DOHH2 (cell line): ENCODE data around the gene ACOX3.

ENCODE experiments used
- H3F3A ChIP-seq: fragments of 200-600 bp; sonication (generic), shearing (Covaris generic); 2 replicates; pipeline ENCODE4 v1.6.0; 2016; ENCODE audit warnings: antibody characterized with exemption, mild to moderate bottlenecking; ENCODE audit not compliant: control insufficient read depth, insufficient read depth
- H3K27ac ChIP-seq: fragments of 200-600 bp; sonication (generic); 2 replicates; pipeline ENCODE4 v1.5.1; 2014; ENCODE audit warnings: low read depth, mild to moderate bottlenecking, low read length, moderate library complexity
- H3K27me3 ChIP-seq: fragments of 200-600 bp; sonication (generic); 2 replicates; pipeline ENCODE4 v1.6.1; 2014; ENCODE audit warnings: mild to moderate bottlenecking, low read length, mixed read lengths; ENCODE audit not compliant: control insufficient read depth
- H3K36me3 ChIP-seq: fragments of 200-600 bp; sonication (generic); 2 replicates; pipeline ENCODE4 v1.6.1; 2014; ENCODE audit warnings: mild to moderate bottlenecking, low read length, moderate library complexity, mixed read lengths; ENCODE audit not compliant: control insufficient read depth
- H3K4me1 ChIP-seq: fragments of 200-600 bp; sonication (generic); 2 replicates; pipeline ENCODE4 v1.6.1; 2014; ENCODE audit warnings: mild to moderate bottlenecking, low read length, mixed read lengths; ENCODE audit not compliant: control insufficient read depth
- H3K4me2 ChIP-seq: fragments of 200-600 bp; sonication (generic); 2 replicates; pipeline ENCODE4 v1.6.0; 2014; ENCODE audit warnings: mild to moderate bottlenecking, low read length, moderate library complexity
- H3K4me3 ChIP-seq: fragments of 200-600 bp; sonication (generic); 2 replicates; pipeline ENCODE4 v1.5.1; 2014; ENCODE audit warnings: mild to moderate bottlenecking, low read length, mixed read lengths
- H3K79me2 ChIP-seq: fragments of 200-600 bp; sonication (generic); 2 replicates; pipeline ENCODE4 v1.6.1; 2014; ENCODE audit warnings: mild to moderate bottlenecking, low read length, mixed read lengths; ENCODE audit not compliant: control insufficient read depth
- H3K9me2 ChIP-seq: fragments of 200-600 bp; sonication (generic); replicated peaks from 2 replicates; pipeline ENCODE4 v1.6.1; 2014; ENCODE audit warnings: mild to moderate bottlenecking, low read length, mixed read lengths; ENCODE audit not compliant: control insufficient read depth
- H3K9me3 ChIP-seq: fragments of 200-600 bp; sonication (generic); 2 replicates; pipeline ENCODE4 v1.6.1; 2014; ENCODE audit warnings: antibody characterized with exemption, low read length, mixed read lengths; ENCODE audit not compliant: control insufficient read depth, insufficient read depth
- H4K20me1 ChIP-seq: fragments of 200-600 bp; sonication (generic); 2 replicates; pipeline ENCODE4 v1.6.0; 2014; ENCODE audit warnings: low read depth, mild to moderate bottlenecking, antibody characterized with exemption, low read length, moderate library complexity; ENCODE audit not compliant: control insufficient read depth, insufficient read depth
- EZH2phosphoT487 ChIP-seq: fragments of 200-600 bp; sonication (generic); IDR thresholded peaks from 2 replicates; pipeline ENCODE4 v1.6.1; 2017; ENCODE audit warnings: borderline replicate concordance, mild to moderate bottlenecking, antibody characterized with exemption, low read length, moderate library complexity, mixed read lengths
- TF ChIP-seq, protein P1 (sequence below): fragments of 200-600 bp; sonication (generic); IDR thresholded peaks from one replicate; pipeline ENCODE4 v1.5.1; 2014; ENCODE audit warnings: antibody characterized with exemption, mild to moderate bottlenecking, low read depth, low read length; ENCODE audit not compliant: poor library complexity, severe bottlenecking

Gene ACOX3

DNA sequence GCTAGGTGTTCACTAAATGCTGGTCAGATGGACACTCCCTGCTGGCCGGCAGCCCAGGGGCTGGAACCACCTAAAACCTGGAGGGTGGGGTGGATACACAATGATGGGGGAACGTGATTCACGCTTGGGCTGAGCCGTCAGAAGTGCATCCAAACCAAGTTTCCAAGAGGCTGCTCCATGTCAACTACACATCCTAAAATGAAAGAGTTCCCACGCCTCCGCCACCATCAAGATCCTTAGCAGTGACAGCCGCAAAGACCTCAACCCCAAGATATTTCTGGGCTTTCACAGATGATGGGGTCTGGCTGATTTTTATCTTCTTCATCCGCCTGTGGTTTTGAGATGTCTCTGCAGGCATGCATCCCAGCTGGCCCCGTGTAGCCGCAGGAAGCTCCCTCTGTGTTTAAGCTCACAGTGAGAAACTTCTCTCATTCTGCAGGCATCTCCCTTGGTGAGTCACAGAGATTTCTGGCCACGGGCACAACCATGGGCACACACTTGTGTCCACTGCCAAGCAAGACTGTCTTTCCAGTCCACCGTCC lies 86.5 kb downstream of the ACOX3 start:
- TF ChIP-seq, protein P1, sequence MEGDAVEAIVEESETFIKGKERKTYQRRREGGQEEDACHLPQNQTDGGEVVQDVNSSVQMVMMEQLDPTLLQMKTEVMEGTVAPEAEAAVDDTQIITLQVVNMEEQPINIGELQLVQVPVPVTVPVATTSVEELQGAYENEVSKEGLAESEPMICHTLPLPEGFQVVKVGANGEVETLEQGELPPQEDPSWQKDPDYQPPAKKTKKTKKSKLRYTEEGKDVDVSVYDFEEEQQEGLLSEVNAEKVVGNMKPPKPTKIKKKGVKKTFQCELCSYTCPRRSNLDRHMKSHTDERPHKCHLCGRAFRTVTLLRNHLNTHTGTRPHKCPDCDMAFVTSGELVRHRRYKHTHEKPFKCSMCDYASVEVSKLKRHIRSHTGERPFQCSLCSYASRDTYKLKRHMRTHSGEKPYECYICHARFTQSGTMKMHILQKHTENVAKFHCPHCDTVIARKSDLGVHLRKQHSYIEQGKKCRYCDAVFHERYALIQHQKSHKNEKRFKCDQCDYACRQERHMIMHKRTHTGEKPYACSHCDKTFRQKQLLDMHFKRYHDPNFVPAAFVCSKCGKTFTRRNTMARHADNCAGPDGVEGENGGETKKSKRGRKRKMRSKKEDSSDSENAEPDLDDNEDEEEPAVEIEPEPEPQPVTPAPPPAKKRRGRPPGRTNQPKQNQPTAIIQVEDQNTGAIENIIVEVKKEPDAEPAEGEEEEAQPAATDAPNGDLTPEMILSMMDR: no peak
- TF ChIP-seq EZH2phosphoT487: no peak
- H3K4me2 ChIP-seq: no peak overlapping the region
- H4K20me1 ChIP-seq: no peaks in the 10 kb centered on the region
- no peaks in the 10 kb centered on the region for H3K4me1 ChIP-seq
- no peaks in the 10 kb centered on the region for H3K9me3 ChIP-seq
- no peaks in the 10 kb centered on the region for H3K9me2 ChIP-seq
- no peaks in the 10 kb centered on the region for H3F3A ChIP-seq
- H3K27ac ChIP-seq: no peak overlapping the region
- H3K79me2 ChIP-seq: no peaks in the 10 kb centered on the region
- H3K36me3 ChIP-seq: no peaks in the 10 kb centered on the region
- peaks cover 9% of the 10 kb centered on the region; the same call in 1 of the 2 replicates for H3K27me3 ChIP-seq
- H3K4me3 ChIP-seq: no peak overlapping the region

DNA sequence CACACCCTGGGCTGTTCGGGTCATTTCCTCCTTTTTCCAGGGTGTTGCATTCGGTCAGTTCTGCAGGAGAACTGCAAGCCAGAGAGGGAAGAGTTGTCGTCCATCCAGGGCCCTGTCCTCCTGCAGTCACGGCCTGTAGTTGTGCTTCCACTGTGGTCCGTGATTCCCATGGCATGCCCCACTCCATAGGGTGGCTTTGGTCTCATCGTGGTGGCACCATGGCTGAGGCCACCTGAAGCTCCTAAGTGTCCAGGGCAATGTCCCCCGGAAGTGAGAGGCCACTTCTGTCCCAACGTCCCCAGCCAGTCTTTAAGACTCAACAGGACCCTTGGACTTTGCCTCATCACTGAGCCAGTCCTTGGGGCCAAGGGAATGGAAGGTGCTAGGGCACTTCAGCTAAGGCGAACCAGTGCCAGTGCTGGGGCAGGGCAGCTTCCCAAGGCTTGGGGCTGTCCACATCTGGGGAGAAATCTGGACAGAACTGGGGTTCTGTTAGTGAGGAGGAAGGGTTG lies 87.3 kb downstream of the ACOX3 start:
- peaks cover 1% of the 10 kb centered on the region for H3K4me1 ChIP-seq
- H3K4me2 ChIP-seq: no peak overlapping the region
- TF ChIP-seq, protein P1: no peak
- no peak for TF ChIP-seq EZH2phosphoT487
- no peaks in the 10 kb centered on the region for H4K20me1 ChIP-seq
- no peaks in the 10 kb centered on the region for H3K79me2 ChIP-seq
- no peaks in the 10 kb centered on the region for H3F3A ChIP-seq
- no peak overlapping the region for H3K27ac ChIP-seq
- H3K9me2 ChIP-seq: no peaks in the 10 kb centered on the region
- H3K36me3 ChIP-seq: no peaks in the 10 kb centered on the region
- H3K4me3 ChIP-seq: no peak overlapping the region
- peaks cover 9% of the 10 kb centered on the region; the same call in 1 of the 2 replicates for H3K27me3 ChIP-seq
- no peaks in the 10 kb centered on the region for H3K9me3 ChIP-seq

DNA sequence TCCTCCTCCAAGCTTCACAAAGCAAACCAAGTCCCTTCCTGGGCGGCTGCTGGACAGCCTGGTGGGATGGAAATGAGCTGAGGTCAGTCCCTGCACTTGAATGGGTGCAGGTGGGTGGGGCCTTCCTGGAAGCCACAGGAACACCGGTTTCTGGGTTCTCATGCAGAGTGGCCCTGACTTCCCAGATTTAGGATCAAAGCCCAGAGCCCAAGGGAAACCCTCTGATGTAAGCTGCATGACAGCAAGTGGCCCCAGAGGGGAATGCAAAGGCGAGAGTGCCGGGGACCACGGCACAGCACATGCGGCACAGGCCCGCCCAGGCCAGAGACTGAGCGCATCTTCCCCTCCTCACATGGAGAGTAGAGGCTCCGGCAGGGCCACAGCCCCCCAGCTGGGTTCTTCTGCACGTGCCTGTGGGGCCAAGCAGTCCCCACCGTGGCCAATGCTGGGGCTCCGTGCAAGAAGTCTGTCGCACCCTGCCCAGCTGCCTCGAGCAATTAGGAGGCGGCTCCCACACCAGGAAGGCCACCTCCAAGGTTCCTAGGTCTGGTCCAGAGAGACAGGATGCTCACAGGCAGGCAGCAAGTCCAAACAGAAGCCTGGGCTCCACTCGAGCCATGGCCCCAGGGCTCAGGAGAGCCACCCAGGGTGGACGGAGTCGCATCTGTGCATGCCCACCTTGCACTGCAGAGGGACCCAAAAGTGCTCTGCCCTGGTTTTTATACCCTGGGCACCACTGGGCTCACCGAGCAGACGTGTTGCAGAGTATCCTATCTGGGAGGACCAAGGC lies 88.0 kb downstream of the ACOX3 start:
- peaks cover 7% of the 10 kb centered on the region for H3K4me1 ChIP-seq
- H4K20me1 ChIP-seq: no peaks in the 10 kb centered on the region
- H3K36me3 ChIP-seq: no peaks in the 10 kb centered on the region
- H3K9me3 ChIP-seq: no peaks in the 10 kb centered on the region
- no peak overlapping the region for H3K4me3 ChIP-seq
- no peaks in the 10 kb centered on the region for H3K79me2 ChIP-seq
- H3K27ac ChIP-seq: no peak overlapping the region
- H3K27me3 ChIP-seq: peaks cover 9% of the 10 kb centered on the region; the same call in 1 of the 2 replicates
- TF ChIP-seq EZH2phosphoT487: no peak
- TF ChIP-seq, protein P1: no peak
- H3K4me2 ChIP-seq: no peak overlapping the region
- no peaks in the 10 kb centered on the region for H3F3A ChIP-seq
- no peaks in the 10 kb centered on the region for H3K9me2 ChIP-seq
